Measurements from ENCODE around the gene KRT28. TPM values are rescaled to one million over a fixed set of nuclear protein-coding genes. Genes with fewer than 3 reads are reported as not detected.

Gene KRT28
- total RNA-seq (not detected), polyA plus RNA-seq (not detected)
- long read RNA-seq, donor 1, result 0 reads
- long read RNA-seq, donor 2, result 0 reads
- long read RNA-seq, donor 3, result 0 reads
- long read RNA-seq, donor 4, result 0 reads
- long read RNA-seq, donor 5, result 0 reads
- long read RNA-seq, donor 6, result 0 reads
- long read RNA-seq, donor 7, result 0 reads
- long read RNA-seq, donor 8, result 0 reads
- long read RNA-seq, donor 9, result 0 reads
- long read RNA-seq, donor 10, result 0 reads

- H3K4me3 ChIP-seq, result no peak within 1 kb of the TSS
- DNase-seq, result no peak
- no peaks in the 10 kb centered on the region for H3K9me3 ChIP-seq
- no peak for TF ChIP-seq EP300 (IDR thresholded peaks at IDR 0.05)
- no peak for TF ChIP-seq POLR2A (IDR thresholded peaks at IDR 0.05)
- TF ChIP-seq POLR2AphosphoS5 (IDR thresholded peaks at IDR 0.05), result no peak
- no peak for TF ChIP-seq CTCF (IDR thresholded peaks at IDR 0.05)
- peaks cover 0 to 82% (median 11%) of the 10 kb centered on the region in 3 donors for H3K27me3 ChIP-seq
- no peak within 1 kb of the TSS for H3K27ac ChIP-seq
- H3K4me1 ChIP-seq, result peaks cover 0 to 6% (median 2%) of the 10 kb centered on the region in 4 donors
- H3K36me3 ChIP-seq, result no peaks in the 10 kb centered on the region
- intact Hi-C loops (cut with DNase I; ENCODE audit: low total_unique reads), result loop anchor here (10.0 kb wide), 1 partner anchor 865 kb away; no protein-coding TSS in a partner anchor
- 64 to 77% (median 74%) methylated on average over 3 of the region's 3 CpGs for WGBS, 5 donors
Observed at GRCh38 chr17:40799859-40800258, at the start of gene KRT28. Gene KRT28 (minus strand): TSS chr17:40799959. CDS start chr17:40799893, 66 bp downstream.

- intact Hi-C loops (cut with DNase I; ENCODE audit: low total_unique reads), result no loop called here
- 88 to 95% (median 93%) methylated on average over 1 of the region's 1 CpG for WGBS, 5 donors
Observed at GRCh38 chr17:40848583-40849235, 49.0 kb upstream of the KRT28 start.

GRCh38 chr17:40846515-40847144 is 46.9 kb upstream of the KRT28 start:
- WGBS, 5 donors, result 72 to 86% (median 79%) methylated on average over 1 of the region's 1 CpG
- TF ChIP-seq EP300 (IDR thresholded peaks at IDR 0.05), result no peak
- no peak for TF ChIP-seq CTCF (IDR thresholded peaks at IDR 0.05)
- TF ChIP-seq POLR2AphosphoS5 (IDR thresholded peaks at IDR 0.05), result no peak
- TF ChIP-seq POLR2A (IDR thresholded peaks at IDR 0.05), result no peak
- H3K27me3 ChIP-seq, result peaks cover 0 to 35% (median 4%) of the 10 kb centered on the region in 3 donors
- no peak overlapping the region for H3K4me3 ChIP-seq
- intact Hi-C loops (cut with DNase I; ENCODE audit: low total_unique reads), result no loop called here
- H3K27ac ChIP-seq, result no peak overlapping the region
- no peak for DNase-seq
- H3K9me3 ChIP-seq, result no peaks in the 10 kb centered on the region
- no peaks in the 10 kb centered on the region for H3K36me3 ChIP-seq
- no peaks in the 10 kb centered on the region for H3K4me1 ChIP-seq

More at GRCh38 chr17:40848583-40849235, 49.0 kb upstream of the KRT28 start:
- Histone ChIP-seq H3K9me3 (no peaks in the 10 kb centered on the region), H3K36me3 (no peaks in the 10 kb centered on the region), H3K27me3 (peaks cover 0 to 25% (median 0%) of the 10 kb centered on the region in 3 donors), H3K4me3 (no peak overlapping the region), H3K27ac (no peak overlapping the region), H3K4me1 (no peaks in the 10 kb centered on the region)
- TF ChIP-seq CTCF (IDR thresholded peaks at IDR 0.05) (no peak), EP300 (IDR thresholded peaks at IDR 0.05) (no peak), POLR2AphosphoS5 (IDR thresholded peaks at IDR 0.05) (no peak), POLR2A (IDR thresholded peaks at IDR 0.05) (no peak)
- DNase-seq, result no peak

GRCh38 chr17:40844671-40845107 is 44.9 kb upstream of the KRT28 start:
- Histone ChIP-seq H3K36me3 (no peaks in the 10 kb centered on the region), H3K27ac (no peak overlapping the region), H3K9me3 (no peaks in the 10 kb centered on the region), H3K4me3 (no peak overlapping the region), H3K27me3 (peaks cover 0 to 32% (median 4%) of the 10 kb centered on the region in 3 donors), H3K4me1 (no peaks in the 10 kb centered on the region)
- TF ChIP-seq CTCF (IDR thresholded peaks at IDR 0.05), result no peak
- no peak for TF ChIP-seq POLR2AphosphoS5 (IDR thresholded peaks at IDR 0.05)
- DNase-seq, result no peak
- intact Hi-C loops (cut with DNase I; ENCODE audit: low total_unique reads), result no loop called here
- WGBS, 5 donors, result 46 to 62% (median 51%) methylated on average over 4 of the region's 4 CpGs

Data from stomach (tissue), 19 donors.